LNCAP (cell line): ENCODE results near the gene GRIN2C.

ENCODE experiments used
- TF ChIP-seq, protein P1 (sequence below): fragments of 450-650 bp; IDR thresholded peaks from 2 replicates; pipeline ENCODE4 v1.5.1; 2017; ENCODE audit warnings: mild to moderate bottlenecking

The GRIN2C gene

GRCh38 chr17:74822939-74823367 is 36.7 kb downstream of the GRIN2C start:
- TF ChIP-seq, protein P1, sequence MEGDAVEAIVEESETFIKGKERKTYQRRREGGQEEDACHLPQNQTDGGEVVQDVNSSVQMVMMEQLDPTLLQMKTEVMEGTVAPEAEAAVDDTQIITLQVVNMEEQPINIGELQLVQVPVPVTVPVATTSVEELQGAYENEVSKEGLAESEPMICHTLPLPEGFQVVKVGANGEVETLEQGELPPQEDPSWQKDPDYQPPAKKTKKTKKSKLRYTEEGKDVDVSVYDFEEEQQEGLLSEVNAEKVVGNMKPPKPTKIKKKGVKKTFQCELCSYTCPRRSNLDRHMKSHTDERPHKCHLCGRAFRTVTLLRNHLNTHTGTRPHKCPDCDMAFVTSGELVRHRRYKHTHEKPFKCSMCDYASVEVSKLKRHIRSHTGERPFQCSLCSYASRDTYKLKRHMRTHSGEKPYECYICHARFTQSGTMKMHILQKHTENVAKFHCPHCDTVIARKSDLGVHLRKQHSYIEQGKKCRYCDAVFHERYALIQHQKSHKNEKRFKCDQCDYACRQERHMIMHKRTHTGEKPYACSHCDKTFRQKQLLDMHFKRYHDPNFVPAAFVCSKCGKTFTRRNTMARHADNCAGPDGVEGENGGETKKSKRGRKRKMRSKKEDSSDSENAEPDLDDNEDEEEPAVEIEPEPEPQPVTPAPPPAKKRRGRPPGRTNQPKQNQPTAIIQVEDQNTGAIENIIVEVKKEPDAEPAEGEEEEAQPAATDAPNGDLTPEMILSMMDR = no peak

DNA sequence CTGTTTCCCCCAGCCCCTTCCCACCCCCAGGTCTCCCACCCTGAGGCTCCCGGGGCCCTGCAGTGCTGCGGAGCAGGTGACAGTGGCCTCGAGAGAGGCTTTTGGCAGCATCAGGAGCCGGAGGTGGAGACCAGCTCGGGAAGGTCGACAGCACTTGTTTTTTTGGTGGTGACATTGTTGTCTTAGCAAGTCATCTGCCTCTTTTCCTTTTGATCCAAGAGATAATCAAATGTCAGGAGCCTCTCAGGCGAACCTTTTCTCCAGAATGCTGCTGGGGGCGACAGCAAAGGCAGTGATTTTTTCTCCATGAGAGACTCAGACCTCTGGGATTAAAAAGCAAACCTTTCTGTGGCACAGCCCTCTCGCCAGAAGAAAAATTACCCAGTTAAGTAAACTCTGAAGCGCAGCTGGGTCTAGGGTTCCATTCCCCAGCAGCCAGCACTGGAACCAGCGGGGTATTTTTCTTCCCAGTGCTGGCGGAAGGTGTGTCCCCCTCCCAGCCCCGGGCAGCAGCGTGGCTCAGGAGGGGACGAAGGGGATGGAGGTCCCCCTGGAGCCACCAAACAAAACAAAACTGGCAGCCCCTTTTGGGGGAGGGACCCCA is 37.2 kb downstream of the GRIN2C start:
- TF ChIP-seq, protein P1 = no peak

- TF ChIP-seq, protein P1 = no peak
These were observed 37.9 kb downstream of the GRIN2C start for GRCh38 chr17:74821655-74822334.

GRCh38 chr17:74819801-74820436 is 39.8 kb downstream of the GRIN2C start:
- TF ChIP-seq, protein P1 = no peak

- TF ChIP-seq, protein P1 = no peak
These were observed 41.3 kb downstream of the GRIN2C start for GRCh38 chr17:74818291-74818938.

DNA sequence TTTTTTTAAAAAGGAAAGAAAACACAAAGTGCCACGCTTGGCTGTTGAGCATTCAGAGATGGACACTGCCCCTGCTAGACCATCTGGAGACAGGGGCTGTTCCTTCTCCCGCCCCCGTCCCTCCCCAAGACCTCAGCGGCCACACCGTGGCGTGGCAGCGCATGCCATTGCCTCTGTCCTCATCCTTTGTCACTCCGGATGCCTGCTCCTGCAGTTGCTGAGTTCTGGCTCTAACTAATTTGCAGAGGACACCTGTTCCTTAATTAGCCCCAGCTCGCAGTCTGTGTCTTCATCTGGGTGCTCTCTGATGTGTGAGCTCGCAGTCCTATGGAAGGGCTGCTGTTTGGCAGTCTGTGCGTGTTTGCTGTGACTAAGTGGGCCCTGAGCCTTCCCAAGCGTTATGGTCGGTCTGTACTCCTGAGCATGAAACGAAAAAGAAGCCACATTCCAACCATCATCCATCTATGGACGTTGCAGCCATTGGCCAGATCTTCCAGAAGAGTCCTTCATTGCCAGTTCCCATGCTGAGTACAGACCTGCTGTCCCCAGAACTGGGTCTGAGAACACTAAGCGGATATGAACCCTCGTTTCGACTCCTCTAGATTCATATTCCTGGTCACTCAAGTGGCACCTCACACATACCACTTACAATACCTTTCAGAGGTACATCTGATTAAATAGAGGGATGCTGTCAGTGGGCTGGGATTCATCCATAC is 42.6 kb downstream of the GRIN2C start:
- TF ChIP-seq, protein P1 = no peak
